ENCODE results near the gene CADM3.
A peak's percentile ranks its signal among the peaks of the same experiment; 100 is the strongest.

The CADM3 gene

GRCh38 chr1:159211331-159212136, 40.1 kb downstream of the CADM3 start:
- Histone ChIP-seq H3K27ac (ENCODE audit: low read length) (no peak overlapping the region), H3K36me3 (replicated peaks; ENCODE audit: low read depth, low read length) (no peaks in the 10 kb centered on the region), H3K9me3 (ENCODE audit: insufficient read depth, low read length) (no peaks in the 10 kb centered on the region), H3K4me2 (ENCODE audit: low read length) (peak overlapping the region; percentile 46), H3K27me3 (ENCODE audit: low read depth, low read length) (peaks cover 20% of the 10 kb centered on the region), H2AFZ (ENCODE audit: low read depth, low read length) (no peak overlapping the region), H3K4me3 (ENCODE audit: low read length) (peak overlapping the region; percentile 13), H4K20me1 (ENCODE audit: insufficient read depth, low read length) (no peaks in the 10 kb centered on the region), H3K4me1 (ENCODE audit: low read length) (peaks cover 28% of the 10 kb centered on the region), H3K9ac (ENCODE audit: low read length) (no peak overlapping the region), H3K79me2 (ENCODE audit: low read length) (no peaks in the 10 kb centered on the region)
- TF ChIP-seq, protein P1, sequence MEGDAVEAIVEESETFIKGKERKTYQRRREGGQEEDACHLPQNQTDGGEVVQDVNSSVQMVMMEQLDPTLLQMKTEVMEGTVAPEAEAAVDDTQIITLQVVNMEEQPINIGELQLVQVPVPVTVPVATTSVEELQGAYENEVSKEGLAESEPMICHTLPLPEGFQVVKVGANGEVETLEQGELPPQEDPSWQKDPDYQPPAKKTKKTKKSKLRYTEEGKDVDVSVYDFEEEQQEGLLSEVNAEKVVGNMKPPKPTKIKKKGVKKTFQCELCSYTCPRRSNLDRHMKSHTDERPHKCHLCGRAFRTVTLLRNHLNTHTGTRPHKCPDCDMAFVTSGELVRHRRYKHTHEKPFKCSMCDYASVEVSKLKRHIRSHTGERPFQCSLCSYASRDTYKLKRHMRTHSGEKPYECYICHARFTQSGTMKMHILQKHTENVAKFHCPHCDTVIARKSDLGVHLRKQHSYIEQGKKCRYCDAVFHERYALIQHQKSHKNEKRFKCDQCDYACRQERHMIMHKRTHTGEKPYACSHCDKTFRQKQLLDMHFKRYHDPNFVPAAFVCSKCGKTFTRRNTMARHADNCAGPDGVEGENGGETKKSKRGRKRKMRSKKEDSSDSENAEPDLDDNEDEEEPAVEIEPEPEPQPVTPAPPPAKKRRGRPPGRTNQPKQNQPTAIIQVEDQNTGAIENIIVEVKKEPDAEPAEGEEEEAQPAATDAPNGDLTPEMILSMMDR (IDR thresholded peaks at IDR 0.05; ENCODE audit: low read depth, low read length): peak; percentile 100
- TF ChIP-seq EZH2phosphoT487 (IDR thresholded peaks at IDR 0.05; ENCODE audit: low read depth): no peak

GRCh38 chr1:159212596-159212995, 41.2 kb downstream of the CADM3 start:
- H3K4me3 ChIP-seq (ENCODE audit: low read length): no peak overlapping the region
- no peaks in the 10 kb centered on the region for H3K36me3 ChIP-seq (replicated peaks; ENCODE audit: low read depth, low read length)
- no peaks in the 10 kb centered on the region for H3K79me2 ChIP-seq (ENCODE audit: low read length)
- no peak overlapping the region for H3K27ac ChIP-seq (ENCODE audit: low read length)
- H4K20me1 ChIP-seq (ENCODE audit: insufficient read depth, low read length): no peaks in the 10 kb centered on the region
- H3K9me3 ChIP-seq (ENCODE audit: insufficient read depth, low read length): no peaks in the 10 kb centered on the region
- H2AFZ ChIP-seq (ENCODE audit: low read depth, low read length): no peak overlapping the region
- TF ChIP-seq, protein P1 (IDR thresholded peaks at IDR 0.05; ENCODE audit: low read depth, low read length): no peak
- no peak for TF ChIP-seq EZH2phosphoT487 (IDR thresholded peaks at IDR 0.05; ENCODE audit: low read depth)
- no peak overlapping the region for H3K9ac ChIP-seq (ENCODE audit: low read length)
- peaks cover 19% of the 10 kb centered on the region for H3K27me3 ChIP-seq (ENCODE audit: low read depth, low read length)
- no peak overlapping the region for H3K4me2 ChIP-seq (ENCODE audit: low read length)
- peaks cover 22% of the 10 kb centered on the region for H3K4me1 ChIP-seq (ENCODE audit: low read length)

- Histone ChIP-seq H3K4me3 (ENCODE audit: low read length) (no peak overlapping the region), H2AFZ (ENCODE audit: low read depth, low read length) (no peak overlapping the region), H3K9ac (ENCODE audit: low read length) (no peak overlapping the region), H3K27ac (ENCODE audit: low read length) (no peak overlapping the region), H3K9me3 (ENCODE audit: insufficient read depth, low read length) (no peaks in the 10 kb centered on the region), H3K4me2 (ENCODE audit: low read length) (no peak overlapping the region), H3K79me2 (ENCODE audit: low read length) (no peaks in the 10 kb centered on the region), H4K20me1 (ENCODE audit: insufficient read depth, low read length) (no peaks in the 10 kb centered on the region), H3K27me3 (ENCODE audit: low read depth, low read length) (peaks cover 4% of the 10 kb centered on the region), H3K36me3 (replicated peaks; ENCODE audit: low read depth, low read length) (no peaks in the 10 kb centered on the region), H3K4me1 (ENCODE audit: low read length) (peaks cover 21% of the 10 kb centered on the region)
- TF ChIP-seq EZH2phosphoT487 (IDR thresholded peaks at IDR 0.05; ENCODE audit: low read depth): no peak
- TF ChIP-seq, protein P1 (IDR thresholded peaks at IDR 0.05; ENCODE audit: low read depth, low read length): peak; percentile 96
These were observed 42.8 kb downstream of the CADM3 start for GRCh38 chr1:159214149-159214760.

All from OCI-LY3 (cell line).